AG04450 (cell line): ENCODE results near the gene CCDC83. TPM values are rescaled to one million over a fixed set of nuclear protein-coding genes. Genes with fewer than 3 reads are reported as not detected.

ENCODE experiments used
- CTCF ChIA-PET: fragments of 300-600, 350-600 bp; formaldehyde crosslinking; extraction: SDS; loops from one replicate; lab custom pipeline; 2022; ENCODE audit warnings: antibody characterized with exemption, inconsistent platforms; lab: Charles Lee
- POLR2A ChIA-PET: fragments of 350-600 bp; formaldehyde crosslinking; extraction: SDS; loops from one replicate; lab custom pipeline; 2021; ENCODE audit warnings: antibody characterized with exemption, inconsistent platforms; lab: Yijun Ruan, JAX
- DNase-seq: peaks from one replicate; pipeline ENCODE4 v3.0.0-alpha.2; 2011; ENCODE audit warnings: low read depth, low spot score
- H3K27ac ChIP-seq: one replicate; pipeline ENCODE4 v1.5.1; 2012; ENCODE audit warnings: low read depth, low read length, control low read depth
- H3K27me3 ChIP-seq: one replicate; pipeline ENCODE4 v1.6.0; 2012; ENCODE audit warnings: low read length; ENCODE audit not compliant: control insufficient read depth, insufficient read depth
- H3K4me3 ChIP-seq: 2 replicates; pipeline ENCODE4 v1.5.1; 2011; ENCODE audit warnings: mild to moderate bottlenecking, low read depth, low read length, control low read depth
- H3K9me3 ChIP-seq: 2 replicates; pipeline ENCODE4 v1.5.1; 2012; ENCODE audit warnings: low read length; ENCODE audit not compliant: control insufficient read depth, insufficient read depth
- CTCF ChIP-seq: IDR thresholded peaks from 2 replicates; pipeline ENCODE4 v1.5.1; 2011; ENCODE audit warnings: low read depth, low read length, control low read depth, inconsistent platforms
- polyA plus RNA-seq: library from polyadenylated mRNA; depleted of rRNA; stranded (reverse); fragments of >200 nt; gene quantifications from 2 replicates; pipeline ENCODE4 v1.2.3, GENCODE V29; 2011

CCDC83 gene
- polyA plus RNA-seq, 1 experiment, result not detected

GRCh38 chr11:85889676-85890579 is 34.7 kb downstream of the CCDC83 start:
- Histone ChIP-seq H3K27me3 (no peaks in the 10 kb centered on the region), H3K4me3 (no peak overlapping the region), H3K27ac (no peak overlapping the region), H3K9me3 (no peaks in the 10 kb centered on the region)
- CTCF ChIA-PET, result interaction anchor here (1.1 kb wide), 1 partner anchor 35 kb away, joined by 4 read pairs; the partner anchor contains the start of gene CCDC83
- POLR2A ChIA-PET, result no interaction called here
- no peak for TF ChIP-seq CTCF
- no peak for DNase-seq

GRCh38 chr11:85893395-85893794 is 38.2 kb downstream of the CCDC83 start:
- TF ChIP-seq CTCF, result no peak
- POLR2A ChIA-PET, result no interaction called here
- DNase-seq, result no peak
- Histone ChIP-seq H3K27ac (no peak overlapping the region), H3K4me3 (no peak overlapping the region), H3K27me3 (no peaks in the 10 kb centered on the region), H3K9me3 (no peaks in the 10 kb centered on the region)
- CTCF ChIA-PET, result no interaction called here

DNA sequence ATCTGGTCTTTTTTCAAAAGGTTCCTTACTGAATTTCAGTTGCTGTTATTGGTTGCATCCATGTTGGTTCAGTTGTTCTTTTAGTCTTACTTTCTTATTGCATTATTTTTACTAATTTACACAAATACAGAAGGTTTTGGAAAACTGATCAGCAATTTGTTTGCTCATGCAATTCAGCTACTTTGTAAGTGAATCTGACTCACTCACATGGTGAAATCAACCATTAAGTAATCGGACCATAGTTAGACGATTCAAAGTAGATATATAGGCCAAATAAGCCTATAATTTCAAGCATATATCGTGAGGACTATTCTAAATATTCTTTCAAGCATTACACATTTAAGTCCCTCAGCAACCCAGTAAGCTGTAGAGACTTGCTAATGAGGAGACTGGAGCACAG is 41.7 kb downstream of the CCDC83 start:
- H3K9me3 ChIP-seq, result no peaks in the 10 kb centered on the region
- ChIA-PET POLR2A (no interaction called here), CTCF (no interaction called here)
- TF ChIP-seq CTCF, result no peak
- H3K4me3 ChIP-seq, result no peak overlapping the region
- no peaks in the 10 kb centered on the region for H3K27me3 ChIP-seq
- DNase-seq, result no peak
- H3K27ac ChIP-seq, result no peak overlapping the region

DNA sequence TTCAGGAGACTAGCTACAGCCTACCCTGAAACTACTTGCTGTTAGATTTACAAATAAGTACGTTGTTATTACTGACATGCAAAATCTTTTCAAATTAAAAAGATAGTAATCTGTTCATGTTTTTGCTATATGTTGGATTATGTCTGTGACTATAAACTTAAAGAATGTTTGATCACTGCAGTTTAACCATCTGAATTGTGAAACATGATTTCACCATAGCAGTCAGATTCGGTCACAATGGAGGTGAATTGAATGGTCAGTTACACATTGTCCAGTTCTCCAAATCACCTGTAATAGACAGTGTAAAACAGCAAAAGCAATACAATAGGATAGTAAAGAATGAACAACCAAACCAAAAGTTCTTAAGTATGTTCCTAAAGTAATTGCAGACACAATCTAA is 43.3 kb downstream of the CCDC83 start:
- no peaks in the 10 kb centered on the region for H3K27me3 ChIP-seq
- no peak for DNase-seq
- no peaks in the 10 kb centered on the region for H3K9me3 ChIP-seq
- no peak overlapping the region for H3K27ac ChIP-seq
- no peak for TF ChIP-seq CTCF
- CTCF ChIA-PET, result no interaction called here
- POLR2A ChIA-PET, result no interaction called here
- no peak overlapping the region for H3K4me3 ChIP-seq

GRCh38 chr11:85902353-85902752 is 47.2 kb downstream of the CCDC83 start:
- ChIA-PET CTCF (no interaction called here), POLR2A (no interaction called here)
- Histone ChIP-seq H3K4me3 (no peak overlapping the region), H3K27me3 (no peaks in the 10 kb centered on the region), H3K27ac (no peak overlapping the region), H3K9me3 (no peaks in the 10 kb centered on the region)
- no peak for TF ChIP-seq CTCF
- DNase-seq, result no peak
